ENCODE measurements around the gene WASF3.

- TF ChIP-seq POLR2A (IDR thresholded peaks at IDR 0.05), result no peak
- TF ChIP-seq, protein P1, sequence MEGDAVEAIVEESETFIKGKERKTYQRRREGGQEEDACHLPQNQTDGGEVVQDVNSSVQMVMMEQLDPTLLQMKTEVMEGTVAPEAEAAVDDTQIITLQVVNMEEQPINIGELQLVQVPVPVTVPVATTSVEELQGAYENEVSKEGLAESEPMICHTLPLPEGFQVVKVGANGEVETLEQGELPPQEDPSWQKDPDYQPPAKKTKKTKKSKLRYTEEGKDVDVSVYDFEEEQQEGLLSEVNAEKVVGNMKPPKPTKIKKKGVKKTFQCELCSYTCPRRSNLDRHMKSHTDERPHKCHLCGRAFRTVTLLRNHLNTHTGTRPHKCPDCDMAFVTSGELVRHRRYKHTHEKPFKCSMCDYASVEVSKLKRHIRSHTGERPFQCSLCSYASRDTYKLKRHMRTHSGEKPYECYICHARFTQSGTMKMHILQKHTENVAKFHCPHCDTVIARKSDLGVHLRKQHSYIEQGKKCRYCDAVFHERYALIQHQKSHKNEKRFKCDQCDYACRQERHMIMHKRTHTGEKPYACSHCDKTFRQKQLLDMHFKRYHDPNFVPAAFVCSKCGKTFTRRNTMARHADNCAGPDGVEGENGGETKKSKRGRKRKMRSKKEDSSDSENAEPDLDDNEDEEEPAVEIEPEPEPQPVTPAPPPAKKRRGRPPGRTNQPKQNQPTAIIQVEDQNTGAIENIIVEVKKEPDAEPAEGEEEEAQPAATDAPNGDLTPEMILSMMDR (IDR thresholded peaks at IDR 0.05), result no peak
Measured at GRCh38 chr13:26718146-26718545, 160.7 kb downstream of the WASF3 start.
